Measurements from ENCODE around the gene SBK1.

Gene SBK1

DNA sequence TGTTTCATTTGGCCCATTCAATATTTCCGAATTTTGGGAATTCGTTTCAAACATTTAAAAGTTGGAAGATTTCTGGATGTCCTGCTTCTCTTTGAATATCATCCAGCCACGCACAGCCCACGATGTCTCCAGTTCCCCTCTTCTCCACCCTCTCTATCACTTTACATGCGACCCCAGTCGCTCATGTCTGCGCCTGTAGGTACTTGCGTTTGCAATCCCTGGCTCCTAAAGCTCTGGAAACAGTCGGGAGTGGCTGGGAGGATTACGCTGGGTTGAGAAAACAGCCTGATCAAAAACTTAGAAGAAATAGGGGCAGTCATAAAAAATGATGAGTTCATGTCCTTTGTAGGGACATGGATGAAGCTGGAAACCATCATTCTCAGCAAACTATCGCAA, 1.5 kb upstream of the SBK1 start:
- TF ChIP-seq, protein P1, sequence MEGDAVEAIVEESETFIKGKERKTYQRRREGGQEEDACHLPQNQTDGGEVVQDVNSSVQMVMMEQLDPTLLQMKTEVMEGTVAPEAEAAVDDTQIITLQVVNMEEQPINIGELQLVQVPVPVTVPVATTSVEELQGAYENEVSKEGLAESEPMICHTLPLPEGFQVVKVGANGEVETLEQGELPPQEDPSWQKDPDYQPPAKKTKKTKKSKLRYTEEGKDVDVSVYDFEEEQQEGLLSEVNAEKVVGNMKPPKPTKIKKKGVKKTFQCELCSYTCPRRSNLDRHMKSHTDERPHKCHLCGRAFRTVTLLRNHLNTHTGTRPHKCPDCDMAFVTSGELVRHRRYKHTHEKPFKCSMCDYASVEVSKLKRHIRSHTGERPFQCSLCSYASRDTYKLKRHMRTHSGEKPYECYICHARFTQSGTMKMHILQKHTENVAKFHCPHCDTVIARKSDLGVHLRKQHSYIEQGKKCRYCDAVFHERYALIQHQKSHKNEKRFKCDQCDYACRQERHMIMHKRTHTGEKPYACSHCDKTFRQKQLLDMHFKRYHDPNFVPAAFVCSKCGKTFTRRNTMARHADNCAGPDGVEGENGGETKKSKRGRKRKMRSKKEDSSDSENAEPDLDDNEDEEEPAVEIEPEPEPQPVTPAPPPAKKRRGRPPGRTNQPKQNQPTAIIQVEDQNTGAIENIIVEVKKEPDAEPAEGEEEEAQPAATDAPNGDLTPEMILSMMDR (IDR thresholded peaks at IDR 0.05; ENCODE audit: extremely low read depth, missing control alignments) = no peak

DNA sequence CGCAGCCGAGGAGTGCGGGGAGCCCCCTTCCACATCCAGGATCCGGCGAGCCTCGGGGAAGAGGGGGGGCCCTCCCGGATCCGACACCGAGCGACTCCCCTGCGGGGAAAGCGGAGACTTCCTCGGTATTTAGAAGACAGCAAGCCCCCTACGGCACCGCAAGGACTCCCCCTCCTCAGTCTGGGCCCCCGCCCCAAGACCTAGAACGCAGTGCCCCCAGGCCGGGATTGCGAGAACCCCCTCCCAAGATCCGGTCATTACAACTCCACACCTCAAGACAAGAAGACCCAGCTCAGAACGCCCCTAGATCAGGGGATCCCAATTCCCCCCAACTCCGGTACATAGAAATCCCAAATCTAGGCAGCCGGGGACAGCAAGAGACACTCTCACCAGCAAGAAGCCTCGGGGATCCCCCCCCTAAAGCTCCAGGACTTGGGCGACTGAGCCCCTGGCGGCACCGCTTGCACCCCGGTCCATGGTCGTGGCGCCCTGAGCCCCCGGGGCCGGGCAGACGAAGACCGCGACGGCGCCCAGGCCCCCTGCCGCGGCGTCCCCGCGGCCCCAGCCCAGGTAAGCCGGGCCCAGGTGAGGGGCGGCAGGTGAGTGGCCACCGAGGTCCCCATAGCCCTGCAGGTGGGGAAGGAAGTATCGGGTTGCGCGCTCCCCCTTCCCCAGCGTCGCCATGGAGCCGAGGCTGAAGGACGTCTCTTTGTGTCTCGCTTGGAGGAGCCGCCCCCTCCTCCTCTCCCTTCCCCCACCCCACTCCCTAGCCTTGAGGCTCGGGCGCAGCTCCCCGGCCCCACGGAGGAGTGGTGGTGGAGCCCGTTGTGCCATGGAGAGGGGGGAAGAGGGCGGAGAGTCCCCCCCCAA, 641 bp downstream of the SBK1 start:
- TF ChIP-seq, protein P1 (IDR thresholded peaks at IDR 0.05; ENCODE audit: extremely low read depth, missing control alignments) = no peak
- peak; percentile 34 for DNase-seq (ENCODE audit: low spot score)

More for the DNA sequence above, 1.5 kb upstream of the SBK1 start:
- DNase-seq (ENCODE audit: low spot score) = no peak

DNA sequence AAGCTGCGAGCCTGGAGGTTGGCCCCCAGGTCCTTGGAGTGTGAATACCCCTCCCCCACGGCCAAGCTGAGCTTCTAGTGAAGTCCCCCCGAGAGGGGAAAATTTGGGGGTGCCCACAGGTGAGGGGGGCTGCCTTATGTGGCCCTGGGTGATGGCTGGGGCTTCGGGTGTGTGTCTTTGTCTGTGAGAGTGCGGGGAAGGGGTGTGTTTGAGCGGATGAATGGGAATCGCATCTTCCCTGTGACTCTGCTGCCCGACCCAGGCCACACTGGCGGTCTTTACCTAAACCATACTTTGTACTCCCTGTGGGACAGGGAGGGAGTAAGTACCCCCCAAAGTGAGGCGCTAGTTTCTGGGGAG, 1.3 kb downstream of the SBK1 start:
- no peak for DNase-seq (ENCODE audit: low spot score)
- TF ChIP-seq, protein P1 (IDR thresholded peaks at IDR 0.05; ENCODE audit: extremely low read depth, missing control alignments) = no peak

DNA sequence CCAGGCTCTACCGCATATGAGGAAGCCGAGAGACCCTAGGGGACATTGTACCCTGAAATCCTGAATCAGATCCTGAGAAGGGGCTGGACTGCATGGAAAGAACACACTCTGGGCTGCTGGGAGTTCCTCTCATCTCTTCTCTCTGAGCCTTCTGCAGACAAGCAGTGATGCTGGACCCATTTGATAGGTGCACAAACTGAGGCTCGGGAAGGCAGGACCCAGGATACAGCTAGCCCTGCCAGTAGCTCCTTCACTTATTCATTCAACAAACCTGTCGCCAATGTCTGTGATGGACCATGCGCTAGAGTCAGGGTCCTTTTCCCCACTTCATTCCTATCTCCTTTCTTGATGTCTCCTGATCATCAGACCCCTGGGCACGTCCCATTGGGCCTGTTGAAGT, 1.9 kb downstream of the SBK1 start:
- DNase-seq (ENCODE audit: low spot score) = no peak
- TF ChIP-seq, protein P1 (IDR thresholded peaks at IDR 0.05; ENCODE audit: extremely low read depth, missing control alignments) = no peak

DNA sequence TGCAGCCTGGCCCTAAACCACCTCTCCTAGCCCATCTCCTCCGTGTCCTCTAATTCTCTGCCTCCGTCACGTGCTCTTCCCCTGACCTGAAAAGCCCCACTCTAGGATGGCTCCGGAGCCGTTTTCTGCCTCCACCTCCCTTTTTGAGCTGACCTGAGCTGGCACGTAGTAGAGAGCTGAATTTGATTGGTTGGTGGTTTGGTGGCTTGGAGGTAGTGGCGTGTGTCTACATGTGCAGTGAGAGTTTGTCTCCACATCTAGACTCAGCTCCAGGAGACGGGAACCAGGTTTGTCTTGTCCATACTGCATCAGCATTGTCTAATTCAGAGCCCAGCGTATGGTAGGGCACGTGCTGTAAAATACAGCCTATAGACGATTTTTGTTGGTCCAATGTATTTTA, 3.0 kb downstream of the SBK1 start:
- TF ChIP-seq, protein P1 (IDR thresholded peaks at IDR 0.05; ENCODE audit: extremely low read depth, missing control alignments) = no peak

DNA sequence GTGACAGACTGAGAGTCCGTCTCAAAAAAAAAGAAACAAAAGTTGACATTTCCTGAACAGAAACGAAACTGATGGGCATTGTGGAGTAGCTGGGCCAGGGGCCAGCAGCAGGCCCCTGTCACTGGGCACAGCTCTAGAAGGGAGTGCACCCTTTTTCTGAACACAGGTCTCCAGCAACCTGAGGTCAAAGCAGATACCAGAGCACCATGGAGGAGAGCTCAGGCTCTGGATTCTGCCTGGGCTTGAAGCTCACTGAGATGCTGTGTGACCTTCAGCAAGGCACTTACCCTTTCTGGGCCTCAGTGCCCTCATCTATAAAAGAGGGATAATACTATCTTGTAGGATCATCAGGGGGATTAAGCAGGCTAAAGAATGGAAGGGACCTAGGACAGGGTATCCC, 5.0 kb downstream of the SBK1 start:
- TF ChIP-seq, protein P1 (IDR thresholded peaks at IDR 0.05; ENCODE audit: extremely low read depth, missing control alignments) = no peak
- DNase-seq (ENCODE audit: low spot score) = no peak

More for the DNA sequence above, 3.0 kb downstream of the SBK1 start:
- no peak for DNase-seq (ENCODE audit: low spot score)

DNA sequence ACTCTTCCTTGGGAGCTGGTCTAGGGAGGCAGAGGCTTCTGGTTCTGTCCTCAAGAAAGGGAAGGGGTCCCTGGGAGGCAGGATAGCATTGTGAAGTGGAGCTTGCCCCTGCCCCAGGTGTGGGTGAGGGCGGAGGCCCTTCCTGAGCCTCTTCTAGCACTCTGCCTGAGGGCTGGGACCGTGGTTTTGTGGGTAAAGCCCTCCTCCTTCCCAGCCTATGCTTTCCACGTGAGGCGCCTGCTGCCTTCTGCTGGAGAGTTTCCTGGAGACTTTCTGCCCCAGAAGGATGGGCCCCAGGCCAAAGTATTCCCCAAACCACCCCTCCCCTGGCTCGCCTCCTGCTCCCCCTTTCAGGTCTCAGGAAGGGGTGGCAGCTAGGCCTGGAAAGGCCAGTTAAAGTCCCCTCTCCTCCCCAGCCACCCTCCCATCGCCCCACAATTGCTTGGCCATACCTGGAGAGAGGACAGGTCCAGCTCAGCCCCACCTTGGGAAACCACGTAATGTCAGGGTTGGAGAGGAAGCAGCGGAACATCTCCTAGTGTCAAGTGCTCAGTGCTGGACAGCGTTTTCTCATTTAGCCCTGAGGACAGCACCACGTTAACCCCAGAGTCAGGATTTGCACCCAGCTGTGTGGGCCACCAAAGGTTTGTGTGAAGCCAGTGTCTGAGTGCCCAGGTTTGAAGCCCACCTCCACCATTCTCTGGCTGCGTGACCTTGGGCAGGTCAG, 5.6 kb downstream of the SBK1 start:
- TF ChIP-seq, protein P1 (IDR thresholded peaks at IDR 0.05; ENCODE audit: extremely low read depth, missing control alignments) = no peak
- DNase-seq (ENCODE audit: low spot score) = no peak

Measured in GM20000 (cell line).